GM19023 (cell line): ENCODE measurements around the gene DAPK3.
A peak's percentile ranks its signal among the peaks of the same experiment; 100 is the strongest.
"Not testable (repeated sequence)": the region's sequence is repeated elsewhere in the genome, so short reads cannot be mapped to it uniquely, and the experiment has no call there.

Experiments used
- ATAC-seq: cut with Tn5 transposase; IDR thresholded peaks from one replicate; pipeline ENCODE4 v1.9.1; 2021; ENCODE audit warnings: mild to moderate bottlenecking, moderate library complexity; ENCODE audit not compliant: unreplicated experiment

DAPK3 gene

DNA sequence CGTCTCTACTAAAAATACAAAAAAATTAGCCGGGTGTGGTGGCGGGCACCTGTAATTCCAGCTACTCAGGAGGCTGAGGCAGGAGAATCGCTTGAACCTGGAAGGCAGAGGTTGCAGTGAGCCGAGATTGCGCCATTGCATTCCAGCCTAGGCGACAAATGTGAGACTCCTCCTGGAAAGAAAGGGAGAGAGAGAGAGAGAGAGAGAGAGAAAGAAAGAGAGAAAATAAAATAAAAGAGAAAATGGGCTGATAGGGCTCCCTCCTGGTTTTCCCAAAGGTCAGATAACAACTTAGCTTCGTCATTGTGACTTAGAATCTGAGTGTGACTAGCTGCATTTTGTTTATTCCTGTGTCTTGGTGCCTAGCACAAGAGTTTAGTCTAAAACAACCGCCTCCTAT lies 34.5 kb upstream of the DAPK3 start:
- not testable (repeated sequence) for ATAC-seq

DNA sequence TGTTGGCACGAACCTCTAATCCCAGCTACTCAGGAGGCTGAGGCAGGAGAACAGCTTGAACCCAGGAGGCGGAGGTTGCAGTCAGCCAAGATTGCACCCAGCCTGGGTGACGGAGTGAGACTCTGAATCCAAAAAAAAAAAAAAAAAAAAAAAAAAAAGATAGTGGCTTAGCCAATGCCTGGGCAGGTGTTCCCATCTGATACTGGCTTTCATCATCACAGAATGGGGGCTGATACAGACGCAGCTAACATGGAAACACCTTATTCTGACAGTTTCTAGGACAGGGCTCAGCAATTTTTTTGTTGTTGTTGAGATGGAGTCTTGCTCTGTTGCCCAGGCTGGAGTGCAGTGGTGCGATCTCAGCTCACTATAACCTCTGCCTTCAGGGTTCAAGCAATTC lies 29.9 kb upstream of the DAPK3 start:
- not testable (repeated sequence) for ATAC-seq

DNA sequence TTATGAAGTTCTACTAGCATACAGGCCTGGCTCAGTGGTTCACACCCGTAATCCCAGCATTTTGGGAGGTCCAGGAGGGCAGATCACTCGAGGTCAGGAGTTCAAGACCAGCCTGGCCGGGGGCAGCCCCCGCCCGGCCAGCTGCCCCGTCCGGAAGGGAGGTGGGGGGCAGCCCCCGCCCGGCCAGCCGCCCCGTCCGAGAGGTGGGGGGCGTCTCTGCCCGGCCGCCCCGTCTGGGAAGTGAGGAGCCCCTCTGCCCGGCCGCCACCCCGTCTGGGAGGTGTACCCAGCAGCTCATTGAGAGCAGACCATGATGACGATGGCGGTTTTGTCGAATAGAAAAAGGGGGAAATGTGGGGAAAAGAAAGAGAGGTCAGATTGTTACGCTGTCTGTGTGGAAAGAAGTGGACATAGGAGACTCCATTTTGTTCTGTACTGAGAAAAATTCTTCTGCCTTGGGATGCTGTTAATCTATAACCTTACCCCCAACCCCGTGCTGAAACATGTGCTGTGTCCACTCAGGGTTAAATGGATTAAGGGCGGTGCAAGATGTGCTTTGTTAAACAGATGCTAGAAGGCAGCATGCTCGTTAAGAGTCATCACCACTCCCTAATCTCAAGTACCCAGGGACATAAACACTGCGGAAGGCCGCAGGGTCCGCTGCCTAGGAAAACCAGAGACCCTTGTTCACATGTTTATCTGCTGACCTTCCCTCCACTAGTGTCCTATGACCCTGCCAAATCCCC lies 27.9 kb upstream of the DAPK3 start:
- ATAC-seq, result not testable (repeated sequence)

DNA sequence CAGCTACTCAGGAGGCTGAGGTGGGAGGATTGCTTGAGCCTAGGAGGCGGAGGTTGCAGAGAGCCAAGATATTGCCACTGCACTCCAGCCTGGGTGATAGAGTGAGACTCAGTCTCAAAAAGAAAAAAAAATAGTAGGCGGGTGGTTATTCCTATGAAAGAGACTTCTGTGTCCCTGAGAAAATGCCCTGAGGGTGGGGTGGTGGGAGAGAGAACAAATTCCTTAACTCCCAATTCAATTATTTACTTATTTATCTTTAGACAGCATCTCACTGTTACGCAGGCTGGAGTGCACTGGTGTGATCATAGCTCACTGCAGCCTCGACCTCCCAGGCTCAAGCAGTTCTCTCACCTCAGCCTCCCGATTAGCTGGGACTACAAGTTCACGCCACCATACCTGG lies 24.7 kb upstream of the DAPK3 start:
- no peak for ATAC-seq

DNA sequence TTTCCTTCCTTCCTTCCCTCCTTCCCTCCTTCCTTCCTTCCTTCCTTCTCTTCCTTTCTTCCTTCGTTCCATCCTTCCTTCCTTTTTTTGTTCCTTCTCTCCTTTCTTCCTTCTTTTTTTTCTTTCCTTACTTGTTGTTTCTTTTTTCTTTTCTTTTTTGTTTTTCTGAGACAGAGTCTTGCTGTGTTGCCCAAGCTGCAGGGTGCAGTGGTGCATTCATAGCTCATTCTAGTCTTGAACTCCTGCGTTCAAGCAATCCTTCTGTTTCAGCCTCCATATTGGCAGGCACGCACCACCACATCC lies 19.9 kb upstream of the DAPK3 start:
- no peak for ATAC-seq

DNA sequence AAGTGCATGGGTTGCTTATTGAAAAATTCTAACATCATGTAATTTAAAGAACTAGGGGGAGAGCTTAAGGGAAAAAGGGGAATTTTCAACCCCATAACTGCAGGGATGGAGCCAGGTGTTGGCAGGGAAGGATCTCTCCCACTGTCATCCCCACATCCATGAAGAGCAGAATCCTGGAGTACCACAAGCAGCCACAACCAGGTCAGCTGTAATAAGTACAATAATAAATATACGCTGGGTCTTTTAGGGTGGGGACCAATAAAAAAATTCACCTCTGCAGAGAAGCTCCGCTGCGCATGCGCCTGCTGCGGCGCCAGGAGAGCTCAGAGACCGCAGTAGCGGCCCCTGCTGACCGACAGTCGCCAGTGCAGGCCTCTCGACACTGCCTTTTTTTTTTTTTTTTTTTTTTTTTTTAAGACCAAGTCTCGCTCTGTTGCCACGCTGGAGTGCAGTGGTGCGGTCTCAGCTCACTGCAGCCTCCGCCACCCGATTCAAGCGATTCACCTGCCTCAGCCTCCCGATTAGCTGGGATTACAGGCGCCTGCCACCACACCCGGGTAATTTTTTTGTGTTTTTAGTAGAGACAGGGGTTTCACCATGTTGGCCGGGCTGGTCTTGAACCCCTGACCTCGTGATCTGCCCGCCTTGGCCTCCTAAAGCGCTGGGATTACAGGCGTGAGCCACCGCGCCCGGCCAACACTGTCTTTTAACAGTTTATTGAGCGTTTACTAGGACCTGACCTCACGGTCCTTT lies 16.9 kb upstream of the DAPK3 start:
- ATAC-seq, result no peak

DNA sequence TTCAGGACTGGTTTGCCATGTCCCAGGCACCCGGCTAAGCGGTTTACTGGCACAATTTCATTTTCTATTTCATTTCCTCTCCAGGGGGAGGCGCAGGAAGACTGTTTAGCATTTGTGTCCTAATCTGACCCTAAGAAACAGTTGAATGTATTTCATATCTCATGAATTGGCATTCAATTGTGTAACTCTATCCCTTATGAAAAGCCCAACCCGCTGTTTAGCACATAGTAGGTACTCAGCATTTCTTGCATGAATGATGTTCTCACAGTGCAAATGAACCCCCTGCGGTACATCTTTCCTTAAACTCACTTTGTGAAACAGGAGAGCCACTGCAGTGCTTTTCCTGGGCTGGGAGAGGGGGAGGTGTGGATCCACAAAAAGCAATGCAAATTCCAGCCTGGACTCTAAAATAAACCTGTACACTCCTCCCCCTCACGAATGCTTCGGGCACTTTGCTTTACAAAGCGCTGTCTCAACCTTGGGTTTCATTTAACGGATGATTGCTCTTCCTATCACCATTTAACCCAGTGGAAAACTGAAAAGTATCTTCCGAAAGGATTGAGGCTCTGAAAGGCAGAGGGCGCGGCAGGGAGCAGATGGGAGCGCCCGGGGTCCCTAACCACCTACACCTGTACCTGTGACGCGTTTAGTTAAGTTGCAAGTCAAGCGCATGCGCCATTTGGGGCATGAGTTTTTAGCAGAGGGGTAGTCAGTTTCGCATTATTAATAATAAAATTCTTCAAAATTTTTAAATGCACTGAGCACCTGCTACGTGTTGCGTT lies 15.6 kb upstream of the DAPK3 start:
- ATAC-seq, result no peak

DNA sequence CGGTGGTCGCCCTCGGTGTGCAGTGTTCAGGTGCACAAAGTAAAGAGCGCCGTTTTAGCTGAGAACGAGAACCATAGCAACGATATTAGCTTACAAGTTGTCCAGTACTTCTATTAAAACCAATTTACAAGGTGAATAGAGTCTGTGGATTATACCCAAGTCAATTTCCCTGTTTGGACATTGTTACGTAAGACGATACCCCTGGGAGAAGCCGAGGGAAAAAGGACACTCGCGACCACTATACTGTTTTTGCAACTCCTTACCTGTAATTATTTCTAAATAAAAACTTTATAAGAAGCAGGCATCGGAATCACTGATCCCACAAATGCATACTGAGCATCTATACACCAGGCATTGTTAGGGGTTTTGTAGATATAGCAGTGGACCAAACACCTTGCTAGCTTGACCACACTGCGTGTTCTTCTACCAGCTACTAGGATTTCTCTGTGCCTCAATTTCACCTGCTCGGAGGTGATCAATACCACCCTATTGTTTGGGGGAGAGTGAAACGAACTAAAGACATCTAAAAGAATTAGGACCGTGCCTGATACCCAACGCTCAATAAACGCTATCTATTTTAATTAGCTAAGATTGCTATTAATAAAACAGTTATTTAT lies 14.9 kb upstream of the DAPK3 start:
- no peak for ATAC-seq

DNA sequence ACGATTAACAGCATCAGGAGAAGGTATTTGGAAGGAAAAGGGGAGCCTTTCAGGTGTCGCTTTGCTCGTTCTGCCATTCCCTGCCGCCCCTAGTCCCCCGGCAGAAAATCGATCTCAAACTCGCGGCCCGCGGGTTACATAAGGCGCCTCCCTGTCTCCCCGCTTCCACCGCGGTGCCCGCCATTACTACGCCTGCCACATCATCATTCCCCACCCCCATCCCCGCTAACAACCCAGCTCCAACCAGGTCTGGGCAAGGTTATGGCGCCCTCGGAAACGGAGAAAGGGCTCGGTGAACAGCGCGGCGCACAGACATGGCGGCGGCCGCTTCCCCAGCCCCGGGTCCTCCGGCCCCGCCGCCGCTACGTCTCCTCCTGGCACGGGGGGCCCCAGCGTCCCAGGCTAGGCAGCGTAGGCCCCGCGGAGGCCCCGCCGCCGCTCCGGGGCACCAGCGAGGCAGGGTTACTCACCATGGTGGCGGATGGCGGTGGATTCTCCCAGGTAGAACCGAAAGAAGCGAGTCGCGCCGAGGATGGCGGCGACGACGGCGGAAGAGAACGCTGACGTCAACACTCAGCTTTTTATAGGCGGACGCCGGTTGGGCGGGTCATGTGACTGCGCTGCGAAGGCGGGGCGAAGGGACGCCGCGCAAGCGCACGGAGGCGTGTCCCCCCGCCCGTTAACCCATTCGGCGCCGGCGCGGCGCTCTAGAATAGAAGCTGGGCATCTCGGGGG lies 14.2 kb upstream of the DAPK3 start, which contains the start of gene EEF2:
Gene EEF2 (minus strand): TSS at position 556 of the 735 bp plus-strand sequence. CDS start 83 bp downstream, at position 473.
- ATAC-seq, result peak; percentile 53

DNA sequence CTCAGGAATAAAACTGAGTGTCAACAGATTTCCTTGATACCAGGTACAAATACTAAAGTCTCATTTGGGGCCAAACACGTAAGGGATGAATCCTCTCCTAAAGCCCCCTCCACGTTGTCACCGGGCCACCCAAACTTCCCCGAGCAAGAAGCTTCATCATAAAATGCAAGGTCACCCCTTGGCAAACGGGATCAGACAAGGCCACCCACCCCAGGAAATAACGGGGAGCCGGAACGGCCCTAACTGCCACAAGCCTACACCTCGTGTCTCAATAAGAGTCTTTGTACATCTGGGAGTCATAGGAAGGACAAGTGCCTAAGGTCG lies 13.6 kb upstream of the DAPK3 start:
- ATAC-seq, result peak; percentile 1

DNA sequence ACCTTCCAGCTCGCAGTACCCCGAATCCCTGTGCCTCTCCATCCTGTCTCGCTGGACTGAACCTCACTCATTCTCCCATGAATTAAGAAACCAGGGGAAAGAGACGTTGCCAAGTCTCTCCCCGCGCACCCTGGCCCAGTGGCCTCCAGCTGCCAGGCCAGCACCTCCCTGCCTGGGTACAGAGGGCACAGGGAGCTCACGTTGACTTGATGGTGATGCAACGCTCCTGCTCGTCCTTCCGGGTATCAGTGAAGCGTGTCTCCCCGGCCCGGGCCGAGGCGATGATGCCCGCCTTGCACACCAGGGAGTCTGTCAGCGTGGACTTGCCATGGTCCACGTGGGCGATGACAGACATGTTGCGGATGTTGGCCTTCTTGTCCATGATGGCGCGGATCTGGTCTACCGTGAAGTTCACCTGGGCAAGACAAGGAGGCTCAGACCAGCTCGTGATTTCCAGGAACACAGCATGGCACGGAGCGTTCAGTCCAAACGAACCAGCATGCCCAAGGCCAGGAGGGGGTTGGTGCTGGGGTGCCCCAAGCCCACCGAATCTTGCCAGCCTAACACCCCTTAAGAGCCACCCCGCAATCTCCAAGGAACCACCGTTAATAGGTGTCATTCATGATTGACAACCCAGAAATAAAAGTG lies 13.2 kb upstream of the DAPK3 start:
- ATAC-seq, result no peak

DNA sequence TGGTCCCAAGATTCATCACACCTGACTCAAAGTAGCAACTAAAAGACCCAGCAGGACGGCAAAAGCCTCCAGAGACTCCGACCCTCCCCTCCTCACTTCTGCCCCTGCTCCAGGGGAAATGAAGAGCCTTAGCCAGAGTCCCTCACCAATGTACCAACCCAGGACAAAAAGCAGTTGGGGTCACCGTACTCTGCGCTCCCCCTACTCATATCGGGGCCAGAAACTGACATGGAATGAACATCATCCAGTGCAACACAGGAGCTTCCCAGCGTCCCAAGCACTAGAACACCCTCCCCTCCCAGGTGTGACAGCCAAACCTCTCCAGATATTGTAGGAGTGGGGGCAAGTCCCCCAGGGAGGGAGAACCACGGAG lies 12.6 kb upstream of the DAPK3 start:
- no peak for ATAC-seq

DNA sequence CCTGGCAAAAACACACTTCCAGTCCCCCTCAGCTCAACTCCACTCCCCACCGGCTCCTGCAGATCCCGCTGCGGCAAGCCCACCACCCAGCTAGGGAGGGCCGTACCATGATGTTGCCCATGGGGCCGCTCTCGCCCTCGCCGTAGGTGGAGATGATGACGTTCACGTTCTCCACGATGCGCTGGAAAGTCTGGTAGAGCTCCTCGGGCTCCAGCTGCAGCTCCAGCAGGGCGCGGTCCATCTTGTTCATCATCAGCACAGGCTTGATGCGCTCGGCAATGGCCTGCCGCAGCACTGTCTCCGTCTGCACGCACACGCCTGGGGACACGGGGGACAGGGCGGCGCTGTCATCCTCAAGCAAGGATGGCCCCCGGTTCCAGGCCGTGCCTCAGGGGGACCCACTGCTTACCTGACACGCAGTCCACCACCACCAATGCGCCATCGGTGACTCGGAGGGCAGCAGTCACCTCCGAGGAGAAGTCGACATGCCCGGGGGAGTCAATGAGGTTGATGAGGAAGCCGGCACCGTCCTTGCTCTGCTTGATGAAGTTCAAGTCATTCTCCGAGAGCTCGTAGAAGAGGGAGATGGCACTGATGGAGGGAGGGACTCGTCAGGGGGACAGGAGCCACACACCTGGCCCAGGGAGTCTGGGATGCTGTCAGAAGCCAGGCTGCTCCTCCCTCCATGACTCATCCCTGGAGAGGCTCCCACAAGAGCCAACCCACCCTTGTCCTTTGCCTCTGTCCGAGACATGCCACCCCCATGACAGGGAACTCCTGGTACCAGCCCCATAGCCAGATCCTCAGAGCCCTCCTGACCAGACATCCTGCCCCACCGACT lies 12.0 kb upstream of the DAPK3 start:
- no peak for ATAC-seq

DNA sequence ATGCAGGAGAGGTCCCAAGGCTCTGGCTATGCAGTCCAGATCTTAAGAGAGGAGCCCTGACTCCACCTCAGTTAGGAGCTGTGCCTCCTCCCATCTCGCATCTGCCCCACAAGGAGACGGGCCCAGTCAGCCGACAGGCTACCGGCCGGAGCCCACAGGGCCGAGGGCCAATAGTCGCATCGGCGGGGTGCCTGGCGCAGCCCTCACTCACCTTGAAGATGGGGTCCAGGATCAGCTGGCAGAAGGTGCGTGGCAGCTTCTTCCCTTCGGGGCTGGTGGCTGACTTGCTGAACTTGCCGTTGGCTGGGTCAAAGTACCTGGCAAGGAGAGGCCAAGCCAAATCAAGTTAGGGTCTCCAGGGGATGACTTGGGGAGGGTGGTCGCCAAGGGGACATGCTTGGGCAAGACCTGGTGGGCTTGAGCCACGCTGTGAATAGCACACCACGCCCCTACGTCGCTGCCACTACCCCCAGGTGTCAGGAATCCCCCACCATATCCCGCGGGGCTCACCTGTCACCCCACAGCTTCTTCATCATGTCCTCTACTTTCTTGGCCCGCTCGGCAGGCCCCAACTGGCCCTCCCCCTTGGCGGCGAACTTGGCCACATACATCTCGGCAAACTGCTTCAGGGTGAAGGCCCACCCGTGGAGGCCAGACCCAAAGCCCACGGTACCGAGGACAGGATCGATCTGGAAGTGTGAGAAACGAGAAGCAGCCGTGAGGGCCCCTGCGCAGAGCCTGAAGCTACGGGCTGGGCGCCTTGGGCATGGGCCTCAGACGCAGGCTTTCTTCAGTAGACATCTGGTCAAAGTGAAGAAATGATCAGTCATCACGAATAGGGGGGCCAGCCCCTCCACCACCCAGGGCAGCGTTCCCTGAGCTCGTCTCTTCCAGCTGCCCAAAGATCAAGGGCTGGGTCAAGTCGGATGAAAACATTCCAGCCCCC lies 11.1 kb upstream of the DAPK3 start:
- ATAC-seq, result no peak

DNA sequence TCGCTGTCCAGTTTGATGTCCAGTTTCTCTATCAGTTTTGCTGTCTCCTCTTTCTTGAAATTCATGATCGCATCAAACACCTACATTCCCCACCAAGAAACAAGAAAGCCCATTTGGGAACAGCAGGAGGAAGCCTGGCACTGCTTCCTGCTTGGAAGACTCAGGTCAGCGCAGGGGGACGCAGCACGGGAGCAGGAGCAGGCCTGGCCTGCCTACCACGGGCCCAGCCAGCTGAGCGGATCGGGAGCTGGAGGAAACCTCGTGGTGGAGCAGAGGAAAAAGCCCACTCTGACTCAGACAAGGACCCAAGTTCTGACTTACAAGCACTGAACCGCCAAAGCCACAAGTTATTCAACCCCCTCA lies 10.5 kb upstream of the DAPK3 start:
- ATAC-seq, result no peak

DNA sequence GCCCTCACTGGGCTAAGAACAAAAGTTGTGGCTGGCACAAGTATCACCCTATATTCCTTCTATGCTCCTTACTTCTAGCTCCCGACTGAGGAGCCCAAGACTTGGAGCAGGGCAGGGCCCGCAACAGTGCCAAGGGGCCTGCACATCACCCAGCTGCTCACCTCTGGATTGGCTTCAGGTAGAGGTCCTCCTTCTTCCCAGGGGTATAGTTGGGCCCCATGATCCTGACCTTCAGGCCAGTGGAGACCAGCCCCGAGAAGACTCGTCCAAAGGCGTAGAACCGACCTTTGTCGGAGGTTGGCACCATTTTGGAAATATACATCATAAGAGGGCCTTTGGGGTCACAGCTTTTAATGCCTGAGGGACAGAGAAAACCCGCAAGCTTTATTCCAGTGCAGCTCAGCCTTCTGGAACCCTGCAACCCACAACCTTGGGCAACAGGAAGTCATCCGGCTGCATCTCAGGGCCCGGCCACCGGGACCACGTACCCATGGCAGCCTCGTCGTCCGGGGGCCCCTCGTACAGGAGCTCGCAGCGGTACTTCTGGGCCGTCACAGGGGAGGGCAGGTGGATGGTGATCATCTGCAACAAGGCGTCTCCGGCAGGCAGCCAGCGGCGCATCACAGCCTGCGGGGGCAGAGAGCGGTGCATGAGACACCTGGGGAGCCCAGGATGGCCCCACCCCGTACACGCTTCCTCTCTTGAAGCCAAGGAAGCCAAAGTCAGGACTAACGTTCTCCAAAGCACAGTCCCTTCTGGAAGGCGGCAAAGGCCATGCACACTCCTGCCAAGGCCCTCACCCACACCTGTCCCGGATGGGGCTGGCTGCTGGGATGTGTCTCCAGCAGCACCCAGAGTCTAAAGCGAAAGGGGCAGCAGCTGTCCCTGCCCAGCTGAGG lies 9.7 kb upstream of the DAPK3 start:
- no peak for ATAC-seq

DNA sequence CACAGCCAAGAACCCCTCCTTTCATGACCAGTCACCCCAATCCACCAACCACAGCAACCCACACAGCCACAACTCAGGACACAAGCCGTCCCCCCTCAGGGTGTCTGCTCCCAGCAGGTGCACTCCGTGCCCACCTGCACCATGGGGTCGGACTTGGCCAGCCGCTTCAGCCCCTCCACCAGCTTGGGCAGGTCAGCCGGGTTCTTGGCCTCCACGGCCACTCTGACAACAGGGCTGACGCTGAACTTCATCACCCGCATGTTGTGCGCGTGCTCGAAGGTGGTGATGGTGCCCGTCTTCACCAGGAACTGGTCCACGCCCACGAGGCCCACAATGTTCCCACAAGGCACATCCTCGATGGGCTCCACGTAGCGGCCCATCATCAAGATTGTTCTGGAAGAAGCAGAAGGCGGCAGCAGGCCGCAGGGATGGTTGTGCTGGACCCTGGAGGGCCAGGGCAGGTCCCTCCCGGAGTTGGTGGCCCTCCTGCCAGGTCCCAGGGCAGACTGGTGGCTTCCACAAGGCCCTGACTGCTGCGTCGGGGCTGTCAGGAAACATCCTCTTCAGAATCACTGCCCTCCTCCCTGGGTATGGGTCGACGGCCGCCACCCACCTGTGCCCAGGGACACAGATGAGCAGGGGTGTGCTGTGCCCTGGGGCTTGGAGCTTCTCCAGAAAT lies 8.9 kb upstream of the DAPK3 start:
- ATAC-seq, result no peak
